SHP77 (cell line): Measurements from ENCODE around the gene NFATC1.

Experiments used
- DNase-seq, 2 experiments: peaks; one replicate each; lab custom pipeline; 2025; lab: John Stamatoyannopoulos, UW

NFATC1 gene

DNA sequence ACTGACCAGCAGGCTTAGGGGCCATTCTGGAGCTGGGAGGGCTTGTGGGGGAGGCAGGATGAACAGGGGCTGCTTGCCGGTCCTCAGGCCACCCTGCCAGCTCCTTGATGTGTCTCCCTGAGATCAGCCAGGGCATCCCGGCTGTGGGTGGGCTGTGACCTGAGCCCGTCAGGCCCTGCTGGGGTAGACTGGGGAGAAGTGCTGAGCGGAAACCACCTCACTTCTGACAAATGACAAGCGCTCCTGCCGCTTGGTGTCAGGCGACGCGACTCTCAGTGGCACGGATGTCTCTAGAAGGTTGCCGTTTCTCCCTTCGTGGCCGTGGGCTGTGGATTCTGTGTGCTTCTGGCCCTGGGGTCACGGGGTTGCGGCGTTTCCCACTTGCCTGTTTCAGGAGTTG lies 45.7 kb downstream of the NFATC1 start:
- DNase-seq, result no peak

DNA sequence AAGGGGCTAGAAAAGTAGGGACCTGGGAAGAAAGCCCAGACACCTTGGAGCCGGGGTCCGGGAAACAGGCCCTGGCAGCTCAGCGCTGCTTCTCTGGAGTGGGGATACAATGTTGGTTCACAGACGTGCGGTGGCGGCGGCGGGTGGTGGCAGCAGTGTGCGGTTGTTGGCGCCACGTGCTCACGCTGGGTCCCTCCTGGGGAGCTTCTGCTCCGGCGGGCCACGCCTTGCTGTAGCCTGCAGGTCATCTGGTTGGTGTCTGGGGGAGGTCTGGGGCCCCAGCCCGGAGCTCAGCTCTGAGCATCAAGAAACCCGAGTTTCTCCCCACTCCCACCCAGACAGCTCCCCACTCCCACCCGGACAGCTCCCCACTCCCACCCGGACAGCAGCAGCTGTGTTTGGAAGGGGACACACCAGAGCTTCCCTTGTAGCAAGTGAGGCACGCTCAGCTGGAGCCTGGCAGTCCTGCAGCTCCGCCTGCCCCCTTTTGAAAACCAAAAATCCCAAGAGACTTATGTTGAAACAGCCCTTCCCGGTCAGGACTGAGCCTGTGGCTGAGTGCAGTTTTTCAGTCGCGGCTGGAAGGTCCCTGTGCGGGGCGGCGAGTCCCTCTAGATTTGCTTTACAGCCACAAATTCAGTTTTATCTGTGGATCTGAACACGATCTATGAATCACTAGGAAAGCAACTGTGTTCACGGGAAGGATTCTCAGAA lies 46.9 kb downstream of the NFATC1 start:
- DNase-seq, result no peak

DNA sequence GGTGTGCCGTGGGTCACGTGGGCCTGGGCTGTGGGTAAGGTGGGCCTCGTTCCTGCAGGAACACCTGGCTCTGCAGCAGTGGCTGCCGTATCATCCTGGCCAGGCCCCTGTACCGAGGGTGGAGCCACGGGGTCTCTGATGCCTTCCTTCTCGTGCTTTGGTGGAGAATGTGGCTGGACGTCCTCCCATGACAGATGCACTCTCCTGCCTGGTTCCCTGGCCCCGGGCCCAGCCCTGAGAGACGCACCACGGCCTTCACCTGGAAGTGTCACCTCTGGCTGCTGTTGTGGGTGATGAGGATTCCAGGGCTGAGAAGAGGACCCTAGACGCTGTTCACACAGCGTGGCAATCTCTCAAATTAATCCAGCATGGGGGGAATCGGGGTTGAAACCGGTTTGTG lies 49.5 kb downstream of the NFATC1 start:
- no peak for DNase-seq

DNA sequence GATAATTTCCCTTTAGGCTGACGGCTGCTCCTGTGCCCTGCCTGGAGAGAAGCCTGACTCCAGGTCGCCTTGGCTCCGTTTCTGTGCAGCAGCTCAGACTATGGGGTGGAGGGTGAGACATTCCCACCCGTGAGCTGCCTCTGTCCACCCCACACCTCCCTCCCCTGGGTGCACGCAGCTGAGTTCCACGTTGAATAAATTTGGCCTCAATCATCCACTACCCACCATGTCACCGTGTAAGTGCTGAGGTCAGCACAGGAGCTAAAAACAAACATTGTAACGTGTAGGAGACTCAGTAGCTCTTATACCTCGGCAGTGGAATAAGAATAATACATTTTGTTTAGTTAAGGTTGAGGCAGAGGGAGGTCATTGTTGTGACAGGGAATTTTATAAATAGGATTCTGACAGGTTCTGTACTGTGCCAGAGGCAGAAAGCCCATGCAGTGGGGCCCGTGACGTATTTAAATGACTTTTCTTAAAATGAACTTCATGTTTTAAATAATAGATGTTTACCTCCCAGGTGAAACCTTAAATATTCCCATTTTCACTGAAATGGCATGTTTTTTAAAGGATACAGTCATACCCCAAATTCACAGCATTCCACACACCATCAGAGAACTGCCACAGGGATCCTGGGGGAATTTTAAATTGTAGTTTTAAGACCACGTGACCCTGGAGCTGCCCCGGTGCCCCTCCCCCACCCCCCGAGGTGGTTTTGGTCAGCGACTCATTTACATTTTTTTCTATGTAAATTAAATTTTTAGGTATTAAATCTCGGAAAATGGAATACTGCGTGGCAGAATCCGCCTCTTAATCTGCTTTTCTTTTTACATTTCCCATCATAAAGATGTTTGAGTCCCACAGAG lies 50.2 kb downstream of the NFATC1 start:
- no peak for DNase-seq

DNA sequence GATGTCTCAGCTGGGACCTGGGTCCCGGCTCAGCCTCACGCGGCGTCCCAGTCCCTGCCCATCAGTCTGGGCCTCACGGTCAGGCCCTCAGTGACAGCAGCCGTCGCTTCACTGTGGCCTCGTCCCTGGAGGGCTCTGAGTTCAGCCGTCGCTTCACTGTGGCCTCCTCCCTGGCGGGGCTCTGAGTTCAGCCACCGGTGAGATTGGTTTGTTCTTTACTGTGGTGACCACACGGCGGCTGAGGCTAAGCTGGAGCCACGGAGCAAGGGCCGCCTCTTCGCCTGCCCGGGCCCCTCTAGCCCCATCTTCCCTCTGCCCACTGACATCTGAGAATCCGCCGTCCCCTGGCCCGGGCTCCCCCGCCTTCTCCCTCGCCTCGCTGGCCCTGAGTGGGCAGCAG lies 51.2 kb downstream of the NFATC1 start:
- no peak for DNase-seq

DNA sequence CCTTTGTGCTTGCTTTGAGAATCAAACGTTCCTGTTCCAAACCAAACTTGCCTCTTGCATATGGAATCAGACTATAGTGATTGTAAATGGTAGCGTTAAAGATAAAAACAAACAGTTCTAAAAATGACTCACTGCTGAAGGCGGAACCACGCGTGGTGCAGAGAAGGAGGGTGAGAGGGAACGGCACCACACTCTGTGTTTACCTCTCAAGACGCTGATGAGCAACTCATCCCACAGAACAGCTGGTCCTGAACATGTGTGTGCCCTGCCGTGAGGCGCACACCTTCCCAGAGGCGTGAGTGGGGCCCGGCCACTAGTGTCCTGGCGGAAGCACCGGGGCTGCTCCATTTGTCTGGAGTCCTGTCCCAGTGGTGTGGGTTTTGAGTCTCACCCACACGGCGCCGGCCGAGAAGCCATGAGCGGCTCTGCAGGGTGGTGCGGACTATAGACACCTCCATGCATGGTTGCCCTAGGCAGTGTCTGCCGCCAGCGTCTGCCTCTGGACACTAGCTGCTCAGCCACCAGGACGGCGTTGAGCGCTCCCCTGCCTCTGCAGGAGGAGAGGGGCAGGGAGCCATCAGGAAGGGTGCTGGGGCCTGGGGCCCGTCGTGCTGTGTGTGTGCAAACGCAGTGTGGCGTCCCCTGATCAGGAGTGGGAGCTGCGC lies 52.1 kb downstream of the NFATC1 start:
- DNase-seq, result no peak

DNA sequence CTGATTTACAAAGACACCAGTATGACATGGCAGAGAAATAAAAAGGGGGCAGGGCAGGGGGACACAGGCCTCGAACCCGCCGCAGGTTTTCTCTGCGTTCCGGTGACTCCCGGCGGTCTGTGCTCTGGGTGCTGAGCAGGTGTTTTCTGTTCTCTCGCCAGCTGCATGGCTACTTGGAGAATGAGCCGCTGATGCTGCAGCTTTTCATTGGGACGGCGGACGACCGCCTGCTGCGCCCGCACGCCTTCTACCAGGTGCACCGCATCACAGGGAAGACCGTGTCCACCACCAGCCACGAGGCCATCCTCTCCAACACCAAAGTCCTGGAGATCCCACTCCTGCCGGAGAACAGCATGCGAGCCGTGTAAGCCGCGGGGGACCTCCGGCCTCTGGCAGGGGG lies 52.9 kb downstream of the NFATC1 start:
- DNase-seq, result no peak

DNA sequence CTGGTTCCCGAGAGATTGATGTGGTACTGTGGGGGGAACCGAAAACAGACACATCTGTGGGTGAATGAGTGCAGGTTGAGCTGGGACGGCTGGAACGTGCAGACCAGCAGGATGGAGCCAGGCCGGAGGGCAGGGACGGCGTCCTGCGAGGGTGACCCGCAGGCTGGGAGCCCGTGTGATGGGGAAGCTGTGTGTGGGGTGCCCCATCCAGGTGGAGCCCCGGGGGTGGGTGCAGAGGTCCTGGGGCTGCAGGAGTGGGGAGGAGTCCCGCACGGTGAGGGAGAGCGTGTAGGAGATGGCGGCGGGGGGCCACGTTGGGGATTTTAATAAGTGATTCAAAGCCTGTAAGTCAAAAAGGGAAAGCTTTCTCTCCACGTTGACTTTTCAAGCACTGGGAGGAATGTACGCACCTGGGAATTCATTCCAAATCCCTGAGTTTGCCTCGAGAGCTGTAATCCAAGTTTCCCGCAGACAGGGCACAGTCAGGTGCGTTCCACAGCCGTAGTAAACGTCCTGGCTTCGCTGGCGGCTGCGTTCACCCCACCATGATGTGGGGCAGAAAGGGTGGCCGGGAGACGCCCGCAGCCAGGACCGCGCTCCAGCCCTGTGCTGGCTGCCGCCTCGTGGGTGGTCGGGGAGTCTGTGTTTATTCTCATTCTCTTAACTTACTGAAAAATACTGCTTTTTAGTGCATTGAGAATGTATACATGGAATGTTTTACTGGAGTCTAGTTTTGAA lies 54.0 kb downstream of the NFATC1 start:
- no peak for DNase-seq

DNA sequence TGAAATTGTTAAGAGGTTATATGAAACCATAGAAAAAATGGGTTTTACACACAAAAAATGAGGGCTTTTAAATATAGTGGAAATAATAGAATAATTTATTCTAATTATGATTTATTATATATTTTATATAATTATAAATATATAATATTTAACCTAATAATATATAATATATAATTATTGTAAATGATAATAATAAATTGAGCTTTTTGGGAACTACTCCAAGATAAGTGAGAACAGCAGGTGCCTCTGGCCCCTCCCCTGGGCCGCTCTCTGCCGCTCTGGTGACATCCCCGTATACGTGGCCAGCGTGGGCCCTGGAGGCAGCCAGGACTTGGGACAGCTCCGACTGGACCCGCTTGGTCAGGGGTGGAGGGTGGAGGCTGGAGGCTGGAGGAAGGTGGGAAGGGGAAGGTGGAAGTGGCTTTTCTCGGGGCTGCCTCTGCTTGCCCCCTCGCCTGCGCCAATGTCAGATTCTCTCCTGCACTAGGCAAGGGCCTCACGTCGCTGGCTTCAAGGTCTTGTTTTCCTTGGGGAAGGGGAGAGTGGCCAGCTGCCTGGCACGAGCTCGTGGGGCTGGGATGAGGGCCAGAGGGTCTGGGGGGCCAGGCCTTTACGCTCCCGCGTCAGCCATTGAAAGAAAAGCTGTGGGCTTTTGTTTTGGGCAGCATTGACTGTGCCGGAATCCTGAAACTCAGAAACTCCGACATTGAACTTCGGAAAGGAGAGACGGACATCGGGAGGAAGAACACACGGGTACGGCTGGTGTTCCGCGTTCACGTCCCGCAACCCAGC lies 54.8 kb downstream of the NFATC1 start:
- DNase-seq, result no peak

DNA sequence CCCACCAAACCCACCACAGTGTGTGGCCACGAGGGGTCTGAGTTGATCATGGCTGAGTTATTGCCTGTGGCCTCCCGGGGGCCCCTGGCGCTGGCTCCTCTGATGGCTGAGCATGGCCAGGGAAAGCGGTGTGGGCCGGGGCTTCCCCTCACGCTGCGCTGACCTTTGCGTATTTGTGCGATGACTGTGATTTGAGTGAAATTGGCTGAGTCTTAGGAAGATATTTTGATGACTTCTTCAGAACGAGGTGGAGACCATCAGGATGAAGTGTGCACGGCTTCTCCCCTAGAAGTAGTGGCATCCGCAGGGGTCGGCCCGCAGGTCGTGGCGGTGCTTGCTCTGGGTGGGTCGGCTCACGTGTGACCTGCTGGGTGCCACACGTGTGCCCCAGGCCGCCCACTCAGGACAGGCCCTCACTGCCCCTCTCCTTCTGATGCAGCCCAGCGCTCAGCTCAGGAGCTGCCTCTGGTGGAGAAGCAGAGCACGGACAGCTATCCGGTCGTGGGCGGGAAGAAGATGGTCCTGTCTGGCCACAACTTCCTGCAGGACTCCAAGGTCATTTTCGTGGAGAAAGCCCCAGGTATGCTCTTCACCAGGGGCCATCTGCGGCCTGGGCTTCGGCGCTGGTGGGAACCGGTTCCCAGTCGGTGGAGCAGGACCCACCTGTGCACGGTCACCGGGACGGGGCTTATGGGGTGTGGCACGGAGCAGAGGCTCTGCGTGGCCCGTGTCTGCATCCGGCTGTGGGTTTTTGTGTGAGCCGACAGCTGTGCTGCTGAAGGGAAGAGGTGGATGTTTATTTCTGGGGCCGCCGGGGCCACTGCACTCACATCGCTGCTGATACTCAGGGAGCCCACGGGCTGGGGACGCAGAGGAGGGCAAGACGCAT lies 55.8 kb downstream of the NFATC1 start:
- no peak for DNase-seq

DNA sequence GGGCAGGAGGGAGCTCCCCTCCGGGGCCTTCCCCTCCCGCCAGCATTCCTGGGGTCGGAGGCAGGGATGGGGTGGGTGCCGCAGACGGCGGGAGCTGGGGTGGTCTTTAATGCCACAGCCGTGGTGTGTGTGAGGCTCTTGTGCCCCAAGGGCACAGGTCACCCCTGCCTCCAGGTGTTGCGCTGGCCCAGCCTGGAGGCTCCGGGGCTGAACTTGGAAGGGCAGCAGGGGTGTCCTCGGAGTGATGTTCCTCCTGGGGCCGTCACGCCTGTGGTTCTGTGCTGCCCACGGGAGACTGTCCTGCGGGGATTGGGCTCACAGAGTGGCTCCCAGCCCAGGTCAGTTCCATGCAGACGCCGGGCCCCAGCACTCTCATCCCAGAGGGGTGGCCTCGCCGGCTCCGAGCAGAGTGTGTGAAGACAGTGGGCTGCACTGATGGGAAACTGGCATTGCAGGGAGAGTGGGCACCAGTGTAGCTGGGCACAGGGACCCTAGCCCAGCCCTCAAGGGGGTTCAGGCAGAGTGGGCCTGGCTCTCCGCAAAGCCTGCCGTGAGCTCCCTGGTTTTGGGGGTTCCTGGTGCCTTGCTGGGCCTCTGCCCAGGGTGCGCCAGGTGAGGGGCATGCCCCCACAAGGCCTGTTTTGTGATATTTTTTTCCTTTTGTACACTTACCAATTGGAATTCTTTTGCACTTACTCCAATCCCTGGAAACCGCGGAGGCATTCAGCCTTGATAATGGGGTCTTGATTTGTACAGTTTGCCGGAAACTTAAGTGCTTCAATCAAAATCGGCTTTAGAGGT lies 56.7 kb downstream of the NFATC1 start:
- DNase-seq, result no peak

DNA sequence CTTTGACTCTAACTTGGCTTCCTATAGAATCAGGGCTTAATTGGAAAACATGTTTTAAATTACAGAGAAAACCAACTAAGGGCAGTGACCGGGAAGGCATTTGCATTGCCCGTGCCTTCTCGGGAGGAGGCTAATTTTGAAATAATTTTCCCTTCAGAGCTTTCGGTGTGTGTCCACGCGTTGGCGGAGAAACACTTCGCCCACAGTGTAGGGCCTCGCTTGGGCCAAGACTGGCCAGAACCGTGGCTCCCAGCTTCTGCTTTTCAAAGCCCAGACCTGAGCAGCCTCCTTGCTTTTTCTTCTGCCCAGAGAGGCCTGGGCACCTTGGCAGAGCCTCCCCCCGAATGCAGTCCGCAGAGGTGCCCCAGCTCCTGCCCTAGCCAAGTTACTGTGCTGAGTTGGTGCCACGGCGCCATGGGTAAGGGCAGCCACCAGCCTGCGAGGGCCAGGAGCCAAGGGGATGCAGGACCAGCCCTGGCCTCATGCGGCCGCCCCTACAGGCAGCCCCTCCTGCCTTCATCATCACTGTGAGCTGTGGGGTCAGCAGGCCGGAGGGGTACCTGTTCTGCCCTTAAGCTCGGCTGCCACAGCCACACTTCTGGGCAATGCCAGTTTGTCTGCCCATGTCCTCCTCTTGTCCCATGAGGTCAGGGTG lies 57.4 kb downstream of the NFATC1 start:
- DNase-seq, result no peak

DNA sequence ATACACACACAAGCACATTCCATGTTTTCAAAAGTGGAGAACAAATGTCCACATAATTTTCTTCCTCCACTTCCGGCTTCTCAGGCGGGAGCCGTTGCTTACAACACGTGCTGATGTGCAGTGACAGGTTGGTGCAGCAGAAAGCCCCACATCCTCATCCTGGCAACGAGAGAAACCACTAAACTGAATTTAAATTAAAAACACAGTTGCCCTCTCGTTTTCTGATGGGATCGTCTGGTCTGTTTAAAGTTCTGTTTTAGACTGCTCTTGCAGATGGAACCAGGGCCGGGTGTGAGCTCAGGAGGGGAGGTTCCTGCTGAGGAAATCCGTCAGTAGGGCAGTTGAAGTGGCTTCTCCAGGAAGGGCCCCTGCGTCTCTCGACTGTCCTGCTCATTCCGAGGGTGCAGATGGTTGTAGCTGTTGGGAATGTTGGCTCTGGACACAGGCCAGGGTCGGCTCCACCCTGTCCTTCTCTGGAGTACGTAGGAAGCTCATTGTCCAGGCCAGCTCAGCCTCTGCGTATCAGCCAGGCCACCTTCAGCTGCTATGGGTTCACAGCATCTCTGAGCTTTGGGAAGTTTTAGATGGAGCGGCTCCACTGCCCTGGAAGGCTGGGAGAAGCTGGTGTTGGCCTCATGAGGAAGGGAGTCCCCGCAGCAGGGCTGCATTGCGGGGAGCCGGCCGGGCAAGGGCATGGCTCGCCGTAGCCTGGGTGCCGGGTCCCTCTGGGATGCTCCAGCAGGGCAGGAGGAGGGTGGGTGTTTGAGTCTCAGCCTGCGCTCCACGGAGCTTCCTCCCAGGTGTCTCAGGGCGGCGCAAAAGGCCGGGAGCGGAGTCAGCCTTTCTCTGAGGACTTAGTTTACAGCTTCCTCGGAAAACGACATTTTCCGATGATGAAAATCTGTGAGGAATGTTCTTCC lies 58.3 kb downstream of the NFATC1 start:
- DNase-seq, result no peak

DNA sequence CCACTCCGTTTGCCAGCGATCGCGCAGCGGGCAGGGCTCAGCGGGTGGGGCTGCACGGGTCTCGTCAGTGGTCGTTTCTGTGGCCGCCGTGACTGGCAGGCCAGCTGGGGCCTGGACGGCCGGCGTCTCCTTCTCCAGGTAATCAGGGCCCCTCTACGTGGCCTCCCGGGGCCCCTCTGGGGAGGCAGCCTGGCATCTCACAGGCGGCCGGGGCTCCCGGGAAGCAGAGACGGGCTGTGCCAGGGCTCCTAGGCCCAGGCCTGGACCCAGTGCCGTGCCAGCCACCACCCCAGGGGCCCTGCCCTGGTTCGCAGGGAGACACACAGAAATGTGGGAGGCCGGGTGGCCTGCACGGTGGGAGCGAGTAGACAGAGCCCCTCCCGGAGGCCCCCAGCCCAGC lies 59.5 kb downstream of the NFATC1 start:
- no peak for DNase-seq

DNA sequence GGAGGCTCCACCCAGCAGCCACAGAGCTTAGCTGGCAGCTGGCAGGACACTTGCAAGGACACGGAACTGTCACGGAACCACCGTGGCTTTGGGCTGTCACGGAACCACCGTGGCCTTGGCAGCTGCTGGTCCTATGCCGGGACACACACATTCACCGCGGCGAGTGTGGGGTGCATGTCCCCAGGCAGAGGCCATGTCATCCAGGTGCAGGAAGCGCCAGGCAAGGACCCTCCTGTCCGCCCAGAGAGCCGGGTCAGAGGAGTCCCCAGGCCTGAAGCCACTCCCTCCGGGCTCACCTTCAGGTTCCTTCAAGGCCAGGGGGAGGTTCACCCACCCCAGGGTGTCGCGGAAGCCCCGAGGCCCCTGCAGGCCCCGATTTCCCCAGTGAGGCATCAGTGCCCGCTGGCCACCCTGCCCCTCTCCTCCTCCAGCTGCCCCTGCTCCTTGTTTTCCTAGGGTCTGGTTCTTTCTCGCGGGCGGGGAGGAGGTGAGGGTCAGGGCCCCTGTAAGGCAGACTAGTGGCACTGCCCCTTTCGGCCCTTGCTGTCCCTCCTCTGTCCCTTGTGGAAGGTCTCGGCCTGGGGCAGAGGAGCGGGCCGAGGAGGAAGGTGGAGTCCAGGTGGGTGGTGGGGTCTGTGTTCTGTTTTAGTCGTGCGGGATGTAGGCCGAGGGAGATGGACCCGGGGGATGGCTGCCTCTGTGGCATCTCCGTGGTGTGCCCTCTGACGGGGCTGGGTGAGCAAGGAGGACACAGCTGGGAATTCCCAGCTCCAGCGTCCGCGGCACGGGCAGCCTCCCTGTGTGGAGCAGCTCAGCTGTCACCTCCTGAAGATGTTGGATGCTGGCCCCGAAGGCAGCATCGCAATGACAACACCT lies 60.6 kb downstream of the NFATC1 start:
- no peak for DNase-seq

DNA sequence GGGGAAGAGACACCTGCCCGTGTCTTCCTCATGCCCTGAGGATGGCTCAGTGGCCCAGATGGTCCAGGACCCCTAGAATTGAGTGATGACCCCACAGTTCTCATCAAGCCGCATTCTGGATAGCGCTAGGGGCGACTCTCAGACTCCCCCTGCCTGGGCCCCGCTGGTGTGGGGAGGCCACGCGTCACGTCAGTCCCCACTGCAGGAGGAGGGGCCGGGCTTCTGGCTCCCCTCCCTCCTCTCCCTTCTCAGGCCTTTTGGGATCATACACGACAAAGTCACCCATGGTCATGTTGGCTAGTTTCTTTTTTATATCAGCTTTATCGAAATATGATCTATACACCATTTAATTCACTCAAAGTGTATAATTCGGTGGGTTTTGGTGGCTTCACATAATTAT lies 61.5 kb downstream of the NFATC1 start:
- no peak for DNase-seq

DNA sequence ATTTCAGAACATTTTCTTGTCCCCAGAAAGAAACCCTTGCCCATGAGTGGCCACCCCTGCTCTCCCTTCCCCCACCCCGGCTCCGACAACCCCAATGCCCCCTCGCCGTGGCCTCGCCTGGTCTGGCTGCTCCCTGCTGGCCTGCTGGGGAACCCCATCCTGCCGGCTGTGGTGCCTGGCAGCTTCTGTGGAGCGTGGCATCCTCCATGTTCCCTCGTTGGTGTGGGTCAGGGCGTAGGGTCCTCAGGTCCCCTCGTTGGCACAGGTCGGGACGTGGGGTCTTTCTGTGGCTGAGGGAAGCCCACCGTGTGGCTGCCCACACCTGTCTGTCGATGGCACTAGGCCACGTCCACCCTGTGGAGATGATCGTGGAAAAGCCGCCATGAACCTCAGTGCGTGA lies 61.9 kb downstream of the NFATC1 start:
- no peak for DNase-seq
